Erythroblast (primary cell): ENCODE data around the gene SHANK3.

Experiments
- DNase-seq, 2 experiments: peaks; one replicate each; lab custom pipeline; 2025; lab: John Stamatoyannopoulos, UW
- GATA1 ChIP-seq: IDR thresholded peaks from 2 replicates; pipeline ENCODE4 v1.6.1; 2011; ENCODE audit warnings: low read depth, mild to moderate bottlenecking, control low read depth, low read length, moderate library complexity
- POLR2A ChIP-seq: IDR thresholded peaks from 2 replicates; pipeline ENCODE4 v1.6.1; 2011; ENCODE audit warnings: mild to moderate bottlenecking, low read length

SHANK3 gene

DNA sequence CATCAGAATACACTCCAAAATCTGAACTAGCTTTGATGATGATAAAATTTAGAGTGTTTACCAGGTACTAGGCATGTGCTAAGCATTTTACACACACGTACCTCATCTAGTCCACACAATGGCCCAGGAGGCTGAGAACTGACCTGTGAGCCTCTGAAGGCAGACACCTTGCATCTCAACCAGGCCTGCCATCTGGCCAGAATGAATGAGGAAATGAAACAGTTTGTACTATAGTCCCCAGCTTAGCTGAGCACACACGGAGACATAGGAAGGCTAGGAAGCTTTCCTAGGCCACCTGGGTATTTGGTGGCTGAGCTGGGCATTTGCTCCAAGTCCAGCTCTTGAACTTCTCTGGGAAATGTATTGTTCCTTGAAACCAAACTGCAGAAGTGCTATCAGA is 6.9 kb upstream of the SHANK3 start:
- TF ChIP-seq GATA1 (no peak), POLR2A (no peak)
- no peak for DNase-seq

DNA sequence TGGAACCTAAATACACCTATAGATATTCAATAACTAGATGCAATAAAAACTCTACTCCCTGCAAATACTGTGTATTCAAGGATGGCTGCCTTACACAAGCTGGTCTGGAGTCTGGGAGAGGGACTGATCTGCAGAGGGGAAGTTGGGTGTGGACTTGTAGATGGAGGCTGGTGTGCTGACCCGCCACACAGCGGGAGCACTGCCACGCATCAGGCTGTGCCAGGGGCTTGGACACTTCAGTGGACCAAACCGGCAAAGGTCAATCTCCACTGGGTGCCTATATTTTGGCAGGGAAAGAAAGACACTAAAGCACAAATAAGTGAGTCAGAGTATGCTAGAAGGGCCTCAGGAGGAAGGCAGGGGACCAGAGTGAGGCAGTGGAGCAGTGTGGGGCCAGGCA is 2.1 kb upstream of the SHANK3 start:
- DNase-seq, result no peak
- TF ChIP-seq POLR2A (no peak), GATA1 (no peak)

DNA sequence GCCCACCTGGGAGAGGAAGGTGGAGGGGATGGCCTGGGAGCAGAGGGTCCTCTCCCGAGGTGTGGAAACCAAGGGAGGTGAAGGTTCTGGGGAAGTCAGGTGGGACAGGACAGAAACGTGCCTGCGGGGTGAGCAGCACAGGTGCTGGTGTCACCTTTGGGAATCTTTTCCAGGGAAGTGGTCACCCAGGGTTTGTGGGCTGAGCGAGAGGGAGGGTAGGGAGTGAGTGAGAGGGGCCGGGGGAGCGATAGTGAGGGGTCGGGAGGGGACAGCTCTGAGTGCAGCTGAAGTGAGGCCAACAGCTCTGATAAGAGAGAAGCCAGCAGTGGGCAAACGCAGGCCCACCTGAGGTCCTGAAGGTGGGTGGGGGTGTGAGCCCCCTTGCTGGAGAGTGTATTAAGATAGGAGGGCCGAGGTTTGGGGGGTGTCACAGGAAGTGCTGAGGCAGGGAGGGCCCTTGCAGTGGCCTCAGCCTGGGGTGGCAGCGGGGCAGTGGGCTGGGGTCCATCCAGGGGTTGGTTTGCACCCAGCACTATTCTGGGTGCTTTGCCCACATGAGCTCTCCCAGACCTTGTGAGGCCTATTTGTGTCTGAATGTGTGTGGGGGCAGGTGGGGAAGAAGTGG is 1.6 kb upstream of the SHANK3 start:
- no peak for DNase-seq
- no peak for TF ChIP-seq GATA1
- TF ChIP-seq POLR2A, result no peak

DNA sequence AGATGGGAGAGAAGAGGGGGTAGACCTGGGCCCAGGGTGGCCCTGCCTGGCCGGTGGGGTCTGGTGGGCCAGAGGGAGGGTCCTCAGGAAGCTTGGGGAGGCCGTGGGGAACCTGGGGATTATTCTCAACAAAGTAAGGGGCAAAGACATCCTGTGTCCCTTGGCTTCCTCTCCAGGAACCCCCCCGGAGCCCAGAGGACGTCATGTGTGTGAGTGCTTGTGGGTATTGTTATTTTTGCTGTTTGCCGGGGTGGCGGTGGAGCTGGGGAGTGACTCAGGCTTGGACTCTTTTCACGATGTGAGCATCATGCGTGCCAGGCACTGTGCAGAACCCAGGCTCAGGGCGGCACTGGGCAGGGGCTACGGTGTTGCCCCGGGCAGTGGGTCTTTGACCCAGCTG is 982 bp upstream of the SHANK3 start:
- TF ChIP-seq POLR2A, result no peak
- TF ChIP-seq GATA1, result no peak

DNA sequence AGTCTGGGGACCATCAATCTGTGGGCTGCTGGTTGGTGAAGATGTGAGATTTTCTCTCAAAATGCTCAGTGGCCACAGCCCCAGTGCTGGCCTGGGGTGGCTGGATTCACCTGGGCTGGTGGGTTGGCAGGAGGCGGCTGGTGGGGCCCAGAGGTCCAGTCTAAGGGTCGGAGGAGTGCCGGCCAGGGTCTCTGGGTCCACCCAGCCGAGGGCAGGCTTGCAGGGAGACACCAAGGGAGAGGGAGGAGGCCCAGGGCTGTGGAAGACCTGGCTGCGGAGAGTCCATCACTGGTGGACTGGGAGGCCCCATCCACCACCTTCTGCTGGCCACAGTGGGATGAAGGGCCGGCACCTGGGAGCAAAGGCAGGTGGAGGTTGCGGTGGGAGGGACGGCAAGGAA is 582 bp upstream of the SHANK3 start:
- TF ChIP-seq GATA1 (no peak), POLR2A (no peak)

More for the DNA sequence above, 982 bp upstream of the SHANK3 start:
- DNase-seq, result no peak

DNA sequence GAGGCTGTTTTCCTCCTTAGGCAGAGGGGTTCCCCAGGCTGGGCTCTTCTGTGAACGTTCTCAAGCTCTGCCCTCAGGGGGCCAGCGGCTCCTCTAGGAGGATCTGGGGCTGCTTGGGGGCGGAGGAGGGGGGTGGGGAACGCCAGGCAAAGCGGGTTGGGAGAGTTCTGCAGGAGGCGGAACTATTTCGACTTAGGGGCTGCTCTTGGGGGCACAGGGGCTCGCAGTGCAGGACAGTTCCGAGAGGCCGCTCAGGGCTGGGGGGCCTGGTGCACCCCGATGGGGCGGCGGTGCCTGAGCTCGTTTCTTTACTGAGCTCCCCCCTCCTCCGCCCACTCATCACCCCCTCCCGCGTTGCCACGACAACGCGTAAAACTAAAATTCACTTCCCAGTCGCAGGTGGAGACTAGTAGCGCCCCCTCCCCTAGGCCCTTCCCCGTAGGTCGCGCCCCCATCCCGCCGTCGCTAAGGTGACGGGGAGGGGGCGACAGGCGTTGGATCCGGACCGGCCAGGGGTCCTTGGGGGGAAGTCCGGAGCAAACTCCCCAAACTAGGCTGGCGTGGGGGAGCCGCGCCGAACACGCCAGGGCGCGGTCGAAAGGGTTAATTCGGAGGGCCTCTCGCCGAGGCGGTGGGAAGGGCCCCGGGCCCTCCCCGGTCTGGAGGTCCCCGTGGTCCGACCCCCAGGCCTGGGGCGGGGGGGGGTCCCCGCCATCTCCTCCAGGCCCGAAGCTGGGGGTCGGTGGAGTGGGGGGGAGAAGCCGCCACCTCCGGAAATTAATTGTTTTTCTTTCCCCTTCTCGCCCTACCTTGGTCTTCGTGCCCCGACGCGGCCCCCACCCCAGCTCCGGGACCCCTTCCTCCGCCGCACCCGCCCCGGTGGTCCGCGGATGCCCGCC is 857 bp downstream of the SHANK3 start:
- no peak for TF ChIP-seq GATA1
- TF ChIP-seq POLR2A, result no peak
- no peak for DNase-seq

More for the DNA sequence above, 582 bp upstream of the SHANK3 start:
- DNase-seq, result no peak

DNA sequence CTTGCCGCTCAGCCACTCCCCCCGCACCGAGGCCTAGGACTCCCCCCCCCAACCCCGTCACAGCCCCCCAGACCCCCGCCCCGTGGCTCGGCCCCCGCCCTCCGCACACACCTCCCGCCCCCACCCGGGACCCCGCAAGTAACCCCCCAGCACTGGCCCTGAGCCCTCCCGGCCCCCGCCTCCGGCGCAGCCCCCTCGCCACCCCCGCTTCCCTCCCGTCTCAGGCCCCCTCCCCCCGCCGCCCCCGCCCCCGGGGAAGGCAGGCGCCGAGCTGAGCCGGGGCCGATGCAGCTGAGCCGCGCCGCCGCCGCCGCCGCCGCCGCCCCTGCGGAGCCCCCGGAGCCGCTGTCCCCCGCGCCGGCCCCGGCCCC is 1.5 kb downstream of the SHANK3 start:
- DNase-seq, result no peak
- TF ChIP-seq POLR2A (no peak), GATA1 (no peak)

DNA sequence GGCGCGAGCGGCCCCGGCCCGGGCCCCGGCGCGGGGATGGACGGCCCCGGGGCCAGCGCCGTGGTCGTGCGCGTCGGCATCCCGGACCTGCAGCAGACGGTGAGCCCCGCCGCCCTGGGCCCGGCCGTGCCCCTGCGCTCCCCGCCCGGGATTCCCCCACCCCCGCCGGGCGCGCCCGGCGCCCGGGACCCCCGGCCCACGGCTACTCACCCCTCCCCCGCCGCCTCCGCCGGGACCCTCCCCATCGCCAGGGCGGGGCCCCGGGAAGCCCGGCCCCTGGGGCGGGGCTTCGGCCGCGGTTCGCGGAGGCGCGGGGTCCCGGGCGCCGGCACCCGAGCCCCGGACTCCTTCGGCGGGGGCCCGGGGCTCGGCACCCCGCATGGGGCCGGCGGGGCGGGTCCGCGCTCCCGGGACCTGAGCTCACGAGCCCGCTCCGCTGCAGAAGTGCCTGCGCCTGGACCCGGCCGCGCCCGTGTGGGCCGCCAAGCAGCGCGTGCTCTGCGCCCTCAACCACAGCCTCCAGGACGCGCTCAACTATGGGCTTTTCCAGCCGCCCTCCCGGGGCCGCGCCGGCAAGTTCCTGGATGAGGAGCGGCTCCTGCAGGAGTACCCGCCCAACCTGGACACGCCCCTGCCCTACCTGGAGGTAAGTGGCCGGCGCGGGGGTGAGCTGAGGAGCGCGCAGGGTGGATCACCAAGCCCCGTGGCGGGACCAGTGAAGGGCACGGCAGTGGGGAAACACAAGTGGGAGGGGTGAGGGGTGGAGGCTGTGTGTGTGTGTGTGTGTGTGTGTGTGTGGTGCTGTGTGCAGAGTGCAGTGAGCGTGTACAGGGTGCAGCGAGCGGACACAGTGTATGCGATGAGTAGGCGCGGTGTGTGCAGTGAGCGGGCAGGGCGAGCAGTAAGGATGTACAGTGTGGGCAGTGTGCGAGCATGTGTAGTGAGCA is 2.3 kb downstream of the SHANK3 start:
- no peak for DNase-seq

DNA sequence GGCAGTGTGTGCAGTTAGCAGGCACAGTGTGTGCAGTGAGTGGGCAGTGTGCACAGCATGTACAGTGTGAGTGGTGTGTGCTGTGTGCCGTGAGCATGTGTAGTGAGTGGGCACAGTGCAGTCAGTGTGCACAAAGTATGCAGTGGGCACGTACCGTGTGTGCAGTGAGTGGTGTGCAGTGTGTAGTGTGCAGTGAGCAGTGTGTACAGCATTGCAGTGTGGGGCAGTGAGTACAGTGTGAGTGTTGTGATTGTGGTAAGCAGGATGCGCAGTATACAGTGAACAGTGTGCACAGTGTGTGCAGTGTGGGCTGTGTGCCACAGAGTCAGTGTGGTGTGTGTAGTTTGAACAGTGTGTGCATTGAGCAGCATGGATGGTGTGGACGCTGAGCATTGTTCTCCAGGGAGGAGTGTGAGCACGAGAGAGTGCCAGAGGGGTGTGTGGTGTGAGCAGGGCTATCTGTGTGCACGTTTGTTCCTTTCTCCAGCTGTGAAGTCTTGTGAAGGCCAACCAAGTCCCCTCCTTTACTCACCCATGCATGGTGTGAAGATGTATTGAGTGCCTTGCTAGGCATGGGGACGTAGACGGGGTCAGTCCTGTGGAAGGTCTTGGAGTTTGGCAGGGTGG is 3.0 kb downstream of the SHANK3 start:
- no peak for DNase-seq
- TF ChIP-seq POLR2A (no peak), GATA1 (no peak)

More for the DNA sequence above, 2.3 kb downstream of the SHANK3 start:
- TF ChIP-seq GATA1 (no peak), POLR2A (no peak)

DNA sequence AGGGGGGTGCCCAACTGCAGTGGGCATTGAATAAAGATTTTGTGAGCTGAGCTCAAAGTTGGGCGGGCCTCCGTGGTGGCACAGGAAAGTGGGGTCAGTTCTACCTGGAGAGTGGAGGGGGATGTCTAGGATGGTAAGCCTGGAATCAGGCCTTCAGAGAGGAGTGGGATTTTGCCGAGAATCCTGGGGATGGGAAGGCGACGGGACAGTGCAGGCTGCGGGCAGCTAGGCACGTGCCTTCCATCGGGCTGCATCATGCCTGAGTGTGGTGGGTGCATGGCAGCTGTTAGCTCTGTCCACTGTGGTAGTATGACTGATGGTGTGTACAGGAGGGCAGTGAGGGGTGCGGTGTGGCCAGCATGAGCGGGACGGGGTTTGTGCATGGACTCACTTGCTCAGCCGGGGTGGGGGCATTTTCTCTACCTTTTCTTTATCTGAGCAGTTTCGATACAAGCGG is 3.6 kb downstream of the SHANK3 start:
- no peak for TF ChIP-seq GATA1
- no peak for TF ChIP-seq POLR2A
- DNase-seq, result no peak

DNA sequence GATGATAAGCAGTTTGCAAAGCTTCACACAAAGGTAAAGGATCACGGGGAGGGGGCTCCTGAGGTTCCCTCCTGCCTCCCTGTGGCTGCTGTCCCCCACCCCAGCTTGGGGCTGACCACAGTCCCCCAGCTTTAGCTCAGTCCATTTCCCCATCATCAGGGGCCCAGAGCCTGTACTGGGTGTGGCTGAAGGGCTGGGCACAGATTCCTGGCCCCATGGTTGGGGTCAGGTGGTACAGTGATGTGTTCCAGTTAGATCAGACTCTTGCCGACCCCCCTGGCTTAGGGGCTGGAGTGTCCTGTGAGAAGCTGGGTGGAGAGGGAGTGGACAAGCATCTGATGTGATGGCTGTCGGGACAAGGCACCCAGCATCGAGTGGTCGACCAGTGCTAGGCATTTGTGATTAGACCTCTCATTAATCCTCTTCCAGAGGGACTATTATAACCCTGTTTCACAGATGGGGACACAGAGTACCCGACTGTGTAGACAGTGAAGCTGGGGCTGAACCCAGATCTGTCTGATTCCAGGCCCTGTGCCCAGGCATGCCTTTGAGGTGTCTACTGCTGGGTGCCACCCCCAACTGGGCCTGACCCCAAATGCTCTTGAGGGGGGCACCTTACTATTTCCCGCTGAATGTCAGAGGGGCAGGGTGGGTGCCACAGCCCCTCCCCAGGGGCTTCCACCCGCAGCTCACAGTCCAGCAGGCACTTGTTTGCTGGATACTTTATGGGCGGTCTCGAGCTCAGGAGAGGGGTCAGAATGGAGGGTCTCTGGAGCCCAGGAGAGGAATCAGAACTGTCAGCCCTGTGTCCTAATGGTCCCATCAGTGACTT is 4.3 kb downstream of the SHANK3 start:
- no peak for TF ChIP-seq GATA1
- TF ChIP-seq POLR2A, result no peak
- DNase-seq, result no peak
